ENCODE results near the gene ELOVL7. TPM values are rescaled to one million over a fixed set of nuclear protein-coding genes. Genes with fewer than 3 reads are reported as not detected.
"Not testable (repeated sequence)": the region's sequence is repeated elsewhere in the genome, so short reads cannot be mapped to it uniquely, and the experiment has no call there.

The ELOVL7 gene
- polyA plus RNA-seq, 2 of the 4 experiments (the other 2 are of a cell fraction), result 8.3 to 12.3 TPM

GRCh38 chr5:60738461-60738860 is 105.6 kb downstream of the ELOVL7 start:
- H3K27ac ChIP-seq, result no peak overlapping the region
- FAIRE-seq, result no peak
- ChIA-PET POLR2A (no interaction called here), CTCF (no interaction called here)
- no peak for DNase-seq (ENCODE audit: low read depth in 1 of 2, low spot score in 1 of 2)
- no peak overlapping the region for H3K4me3 ChIP-seq
- 82% methylated on average over 4 of the region's 4 CpGs for WGBS (ENCODE audit: missing lambda C conversion rate)
- H3K4me2 ChIP-seq, result no peak overlapping the region
- no peaks in the 10 kb centered on the region for H3K4me1 ChIP-seq
- ATAC-seq, result no peak
- TF ChIP-seq MAX (IDR thresholded peaks at IDR 0.05), result no peak
- TF ChIP-seq JUN (IDR thresholded peaks at IDR 0.05), result no peak
- TF ChIP-seq, protein P1, sequence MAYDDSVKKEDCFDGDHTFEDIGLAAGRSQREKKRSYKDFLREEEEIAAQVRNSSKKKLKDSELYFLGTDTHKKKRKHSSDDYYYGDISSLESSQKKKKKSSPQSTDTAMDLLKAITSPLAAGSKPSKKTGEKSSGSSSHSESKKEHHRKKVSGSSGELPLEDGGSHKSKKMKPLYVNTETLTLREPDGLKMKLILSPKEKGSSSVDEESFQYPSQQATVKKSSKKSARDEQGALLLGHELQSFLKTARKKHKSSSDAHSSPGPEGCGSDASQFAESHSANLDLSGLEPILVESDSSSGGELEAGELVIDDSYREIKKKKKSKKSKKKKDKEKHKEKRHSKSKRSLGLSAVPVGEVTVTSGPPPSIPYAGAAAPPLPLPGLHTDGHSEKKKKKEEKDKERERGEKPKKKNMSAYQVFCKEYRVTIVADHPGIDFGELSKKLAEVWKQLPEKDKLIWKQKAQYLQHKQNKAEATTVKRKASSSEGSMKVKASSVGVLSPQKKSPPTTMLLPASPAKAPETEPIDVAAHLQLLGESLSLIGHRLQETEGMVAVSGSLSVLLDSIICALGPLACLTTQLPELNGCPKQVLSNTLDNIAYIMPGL (CRISPR knock-in tag; IDR thresholded peaks at IDR 0.05; ENCODE audit: borderline replicate concordance), result no peak
- TF ChIP-seq CBX8 (IDR thresholded peaks at IDR 0.05), result no peak
- TF ChIP-seq, protein P2, sequence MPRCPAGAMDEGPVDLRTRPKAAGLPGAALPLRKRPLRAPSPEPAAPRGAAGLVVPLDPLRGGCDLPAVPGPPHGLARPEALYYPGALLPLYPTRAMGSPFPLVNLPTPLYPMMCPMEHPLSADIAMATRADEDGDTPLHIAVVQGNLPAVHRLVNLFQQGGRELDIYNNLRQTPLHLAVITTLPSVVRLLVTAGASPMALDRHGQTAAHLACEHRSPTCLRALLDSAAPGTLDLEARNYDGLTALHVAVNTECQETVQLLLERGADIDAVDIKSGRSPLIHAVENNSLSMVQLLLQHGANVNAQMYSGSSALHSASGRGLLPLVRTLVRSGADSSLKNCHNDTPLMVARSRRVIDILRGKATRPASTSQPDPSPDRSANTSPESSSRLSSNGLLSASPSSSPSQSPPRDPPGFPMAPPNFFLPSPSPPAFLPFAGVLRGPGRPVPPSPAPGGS (IDR thresholded peaks at IDR 0.05), result no peak
- peaks cover 3% of the 10 kb centered on the region; the same call in 1 of the 3 replicates for H3K9me3 ChIP-seq

DNA sequence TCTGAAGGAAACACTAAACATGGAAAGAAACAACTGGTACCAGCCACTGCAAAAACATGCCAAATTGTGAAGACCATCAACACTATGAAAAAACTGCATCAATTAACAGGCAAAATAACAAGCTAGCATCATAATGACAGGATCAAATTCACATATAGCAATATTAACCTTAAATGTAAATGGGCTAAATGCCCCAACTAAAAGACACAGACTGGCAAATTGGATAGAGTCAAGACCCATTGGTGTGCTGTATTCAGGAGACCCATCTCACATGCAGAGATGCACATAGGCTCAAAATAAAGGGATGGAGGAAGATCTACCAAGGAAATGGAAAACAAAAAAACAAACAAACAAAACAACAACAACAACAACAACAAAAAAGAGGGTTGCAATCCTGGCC is 113.2 kb downstream of the ELOVL7 start:
- DNase-seq (ENCODE audit: low read depth in 1 of 2, low spot score in 1 of 2); H3K4me1 ChIP-seq; H3K4me2 ChIP-seq; ATAC-seq; FAIRE-seq; H3K27ac ChIP-seq; CTCF ChIA-PET; POLR2A ChIA-PET; H3K4me3 ChIP-seq; H3K9me3 ChIP-seq: not testable (repeated sequence)

DNA sequence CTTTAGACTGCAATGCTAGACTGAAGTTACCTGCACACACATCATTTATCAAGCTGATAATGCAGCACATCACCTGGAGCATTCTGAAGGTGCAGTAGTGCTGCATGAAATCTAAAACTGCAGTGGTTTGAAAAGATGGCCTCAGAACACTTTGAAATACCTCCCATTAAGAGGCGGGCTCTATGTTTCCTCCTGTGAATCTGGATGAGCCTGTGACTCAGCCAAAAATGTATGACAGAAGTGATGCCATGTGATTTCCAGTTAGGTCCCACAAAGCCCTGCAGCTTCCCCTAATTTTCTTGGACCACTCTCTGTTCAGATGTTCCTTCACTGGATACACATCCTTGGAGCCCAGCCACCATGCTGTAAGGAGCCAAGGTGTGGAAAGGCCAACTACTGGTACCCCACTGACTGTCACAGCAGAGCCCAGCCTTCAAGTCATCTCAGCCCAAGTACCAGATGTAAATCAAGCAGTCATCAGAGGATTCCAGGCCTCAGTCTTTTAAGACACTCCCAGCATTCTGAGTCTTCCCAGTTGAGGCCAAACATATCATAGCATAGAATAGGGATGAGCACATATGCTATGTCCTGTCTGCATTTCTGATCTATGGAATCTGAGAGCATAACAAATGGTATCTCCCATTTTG is 116.9 kb downstream of the ELOVL7 start:
- DNase-seq (ENCODE audit: low read depth in 1 of 2, low spot score in 1 of 2) (peak in 1 of 2 experiments; percentile 13), FAIRE-seq (no peak), ATAC-seq (peak in 1 of 2 experiments; percentile 29; a peak in 1 of 6 replicates)
- POLR2A ChIA-PET, result no interaction called here
- no peak overlapping the region for H3K27ac ChIP-seq
- no peak overlapping the region for H3K4me2 ChIP-seq
- no peaks in the 10 kb centered on the region for H3K4me1 ChIP-seq
- no peak overlapping the region for H3K4me3 ChIP-seq
- 72% methylated on average over 1 of the region's 1 CpG for WGBS (ENCODE audit: missing lambda C conversion rate)
- TF ChIP-seq EHF (CRISPR knock-in tag; IDR thresholded peaks at IDR 0.05) (no peak), CHD4 (IDR thresholded peaks at IDR 0.05; ENCODE audit: borderline replicate concordance) (no peak), NR3C1 (IDR thresholded peaks at IDR 0.05) (no peak)
- TF ChIP-seq, protein P3, sequence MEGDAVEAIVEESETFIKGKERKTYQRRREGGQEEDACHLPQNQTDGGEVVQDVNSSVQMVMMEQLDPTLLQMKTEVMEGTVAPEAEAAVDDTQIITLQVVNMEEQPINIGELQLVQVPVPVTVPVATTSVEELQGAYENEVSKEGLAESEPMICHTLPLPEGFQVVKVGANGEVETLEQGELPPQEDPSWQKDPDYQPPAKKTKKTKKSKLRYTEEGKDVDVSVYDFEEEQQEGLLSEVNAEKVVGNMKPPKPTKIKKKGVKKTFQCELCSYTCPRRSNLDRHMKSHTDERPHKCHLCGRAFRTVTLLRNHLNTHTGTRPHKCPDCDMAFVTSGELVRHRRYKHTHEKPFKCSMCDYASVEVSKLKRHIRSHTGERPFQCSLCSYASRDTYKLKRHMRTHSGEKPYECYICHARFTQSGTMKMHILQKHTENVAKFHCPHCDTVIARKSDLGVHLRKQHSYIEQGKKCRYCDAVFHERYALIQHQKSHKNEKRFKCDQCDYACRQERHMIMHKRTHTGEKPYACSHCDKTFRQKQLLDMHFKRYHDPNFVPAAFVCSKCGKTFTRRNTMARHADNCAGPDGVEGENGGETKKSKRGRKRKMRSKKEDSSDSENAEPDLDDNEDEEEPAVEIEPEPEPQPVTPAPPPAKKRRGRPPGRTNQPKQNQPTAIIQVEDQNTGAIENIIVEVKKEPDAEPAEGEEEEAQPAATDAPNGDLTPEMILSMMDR (IDR thresholded peaks at IDR 0.05), result no peak
- no peaks in the 10 kb centered on the region for H3K9me3 ChIP-seq
- CTCF ChIA-PET, result interaction anchor here (0.9 to 1.5 kb wide), 2 partner anchors 9 to 17 kb away, joined by 3 read pairs; no protein-coding TSS in a partner anchor

DNA sequence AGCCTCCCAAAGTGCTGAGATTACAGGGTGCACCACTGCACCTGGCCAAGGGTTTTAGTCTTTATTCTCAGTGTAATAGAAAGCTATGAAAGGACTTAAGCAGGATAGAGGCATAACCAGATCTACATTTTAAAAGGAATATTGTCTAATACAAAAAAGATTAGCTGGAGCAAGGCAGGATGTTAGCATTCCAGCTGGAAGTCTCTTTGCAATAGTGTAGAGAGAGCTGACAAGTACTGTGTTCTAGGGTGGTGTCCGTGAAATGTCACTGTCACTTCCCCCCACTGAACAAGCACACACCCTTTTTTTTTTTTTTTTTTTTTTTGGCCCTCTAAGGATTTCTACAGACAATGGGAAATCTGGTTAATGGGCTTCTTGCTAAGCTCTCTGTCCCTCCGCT is 119.9 kb downstream of the ELOVL7 start:
- TF ChIP-seq SREBF2 (IDR thresholded peaks at IDR 0.05) (no peak), TP53 (CRISPR knock-in tag; IDR thresholded peaks at IDR 0.05) (no peak), HOXB13 (CRISPR knock-in tag; IDR thresholded peaks at IDR 0.05; ENCODE audit: low read depth) (no peak), KDM1A (IDR thresholded peaks at IDR 0.05; ENCODE audit: low read depth) (no peak), ZFP36 (IDR thresholded peaks at IDR 0.05; ENCODE audit: borderline replicate concordance, partially characterized antibody) (no peak), MAFK (IDR thresholded peaks at IDR 0.05; ENCODE audit: partially characterized antibody) (no peak), CBX2 (IDR thresholded peaks at IDR 0.05; ENCODE audit: borderline replicate concordance, low read depth) (no peak), MAZ (IDR thresholded peaks at IDR 0.05; ENCODE audit: borderline replicate concordance, low read depth, low read length) (no peak)
- TF ChIP-seq, protein P3 (IDR thresholded peaks at IDR 0.05), result no peak
- FAIRE-seq (no peak), ATAC-seq (no peak), DNase-seq (ENCODE audit: low read depth in 1 of 2, low spot score in 1 of 2) (no peak)
- Histone ChIP-seq H3K4me1 (no peaks in the 10 kb centered on the region), H3K4me2 (no peak overlapping the region), H3K4me3 (no peak overlapping the region), H3K27ac (no peak overlapping the region), H3K9me3 (no peaks in the 10 kb centered on the region)
- 59% methylated on average over 2 of the region's 2 CpGs for WGBS (ENCODE audit: missing lambda C conversion rate)
- ChIA-PET CTCF (interaction anchor here (1.3 to 1.9 kb wide), 3 partner anchors 21 to 49 kb away, joined by 3 to 6 read pairs (median 4); partner anchors contain the start of gene DEPDC1B), POLR2A (no interaction called here)

Data from A549 (cell line).